PC-3 (cell line): Measurements from ENCODE around the gene ASCL2. TPM values are rescaled to one million over a fixed set of nuclear protein-coding genes. Genes with fewer than 3 reads are reported as not detected.

Experiments
- ATAC-seq: fragments of 200-7000 bp; cut with Tn5 transposase; 2 replicates; pipeline ENCODE4 v1.9.1; 2020; ENCODE audit warnings: mild to moderate bottlenecking, moderate library complexity
- BruUV-seq: library from RNA; stranded (reverse); fragments of 400-500 nt; replicated peaks from 2 replicates; lab custom pipeline; 2021; lab: Mats Ljungman, UMichigan
- CTCF ChIA-PET: fragments of 300-600 bp; sonication (Branson Sonifier 250); formaldehyde crosslinking; loops from one replicate; lab custom pipeline; 2022; ENCODE audit warnings: antibody characterized with exemption; lab: Charles Lee
- POLR2A ChIA-PET: fragments of 300-600 bp; sonication (Branson Sonifier 250); formaldehyde crosslinking; loops from one replicate; lab custom pipeline; 2022; ENCODE audit warnings: antibody characterized with exemption; ENCODE audit not compliant: unreplicated experiment; lab: Charles Lee
- DNase-seq: peaks from one replicate; pipeline ENCODE4 v3.0.0-alpha.2; 2015
- H2AFZ ChIP-seq: fragments of 300-600 bp; sonication (generic); 2 replicates; pipeline ENCODE4 v1.6.0; 2016; ENCODE audit warnings: antibody characterized with exemption, low read length
- H3F3A ChIP-seq: fragments of 300-600 bp; sonication (generic); one replicate; pipeline ENCODE4 v1.6.0; 2017; ENCODE audit warnings: antibody characterized with exemption, low read length, control low read depth, mild to moderate bottlenecking; ENCODE audit not compliant: unreplicated experiment
- H3K27ac ChIP-seq: fragments of 300-600 bp; sonication (generic); 2 replicates; pipeline ENCODE4 v1.5.1; 2016; ENCODE audit warnings: mild to moderate bottlenecking, low read length
- H3K27me3 ChIP-seq: fragments of 300-600 bp; sonication (generic); 2 replicates; pipeline ENCODE4 v1.6.1; 2016; ENCODE audit warnings: low read length, mixed read lengths
- H3K36me3 ChIP-seq: fragments of 300-600 bp; sonication (generic); 2 replicates; pipeline ENCODE4 v1.6.1; 2016; ENCODE audit warnings: low read depth, mixed run types, low read length, mixed read lengths
- H3K4me1 ChIP-seq: fragments of 300-600 bp; sonication (generic); 2 replicates; pipeline ENCODE4 v1.5.1; 2016; ENCODE audit warnings: low read length; ENCODE audit not compliant: insufficient read depth
- H3K4me2 ChIP-seq: fragments of 300-600 bp; sonication (generic); 2 replicates; pipeline ENCODE4 v1.6.0; 2016; ENCODE audit warnings: low read length
- H3K4me3 ChIP-seq: fragments of 300-600 bp; sonication (generic); 2 replicates; pipeline ENCODE4 v1.5.1; 2016; ENCODE audit warnings: mild to moderate bottlenecking, low read length, mixed read lengths
- H3K79me2 ChIP-seq: fragments of 300-600 bp; sonication (generic); 2 replicates; pipeline ENCODE4 v1.6.1; 2017; ENCODE audit warnings: low read length, mixed read lengths
- H3K9ac ChIP-seq: fragments of 300-600 bp; sonication (generic); 2 replicates; pipeline ENCODE4 v1.6.0; 2016; ENCODE audit warnings: mild to moderate bottlenecking, low read length
- H3K9me2 ChIP-seq: fragments of 300-600 bp; sonication (generic); replicated peaks from 2 replicates; pipeline ENCODE4 v1.6.1; 2016; ENCODE audit warnings: mixed run types, low read length, mixed read lengths
- H3K9me3 ChIP-seq: fragments of 300-600 bp; sonication (generic); 2 replicates; pipeline ENCODE4 v1.6.1; 2016; ENCODE audit warnings: low read length, mixed read lengths
- H4K20me1 ChIP-seq: fragments of 300-600 bp; sonication (generic); 2 replicates; pipeline ENCODE4 v1.6.1; 2016; ENCODE audit warnings: low read length, mixed read lengths
- EZH2 ChIP-seq: fragments of 300-600 bp; sonication (generic); IDR thresholded peaks from one replicate; pipeline ENCODE4 v1.6.1; 2017; ENCODE audit warnings: antibody characterized with exemption, mild to moderate bottlenecking, low read length; ENCODE audit not compliant: unreplicated experiment
- EZH2phosphoT487 ChIP-seq: fragments of 300-600 bp; sonication (generic); IDR thresholded peaks from 2 replicates; pipeline ENCODE4 v1.6.1; 2018; ENCODE audit warnings: mild to moderate bottlenecking, antibody characterized with exemption, low read length, borderline replicate concordance
- intact Hi-C: fragments of 100-400 bp; cut with micrococcal nuclease; formaldehyde crosslinking; loops from 2 replicates; pipeline ENCODE4 v1.9.0; 2023
- total RNA-seq: library from RNA; depleted of rRNA; stranded (reverse); fragments of >200 nt; gene quantifications from 2 replicates; pipeline ENCODE4 v1.2.3, GENCODE V29; 2014
- TF ChIP-seq, protein P1 (sequence below): fragments of 300-600 bp; sonication (generic); conservative IDR thresholded peaks from 2 replicates; pipeline ENCODE4 v1.5.1; 2017; ENCODE audit warnings: antibody characterized with exemption, low read depth, mild to moderate bottlenecking, low read length

Gene ASCL2
- total RNA-seq, 1 experiment from 2014 or later, result 1.1 TPM

- POLR2A ChIA-PET, result no interaction called here
- H3K27ac ChIP-seq, result no peak overlapping the region
- no TSS peak for BruUV-seq
Measured at GRCh38 chr11:2316963-2317244, 46.5 kb upstream of the ASCL2 start.

DNA sequence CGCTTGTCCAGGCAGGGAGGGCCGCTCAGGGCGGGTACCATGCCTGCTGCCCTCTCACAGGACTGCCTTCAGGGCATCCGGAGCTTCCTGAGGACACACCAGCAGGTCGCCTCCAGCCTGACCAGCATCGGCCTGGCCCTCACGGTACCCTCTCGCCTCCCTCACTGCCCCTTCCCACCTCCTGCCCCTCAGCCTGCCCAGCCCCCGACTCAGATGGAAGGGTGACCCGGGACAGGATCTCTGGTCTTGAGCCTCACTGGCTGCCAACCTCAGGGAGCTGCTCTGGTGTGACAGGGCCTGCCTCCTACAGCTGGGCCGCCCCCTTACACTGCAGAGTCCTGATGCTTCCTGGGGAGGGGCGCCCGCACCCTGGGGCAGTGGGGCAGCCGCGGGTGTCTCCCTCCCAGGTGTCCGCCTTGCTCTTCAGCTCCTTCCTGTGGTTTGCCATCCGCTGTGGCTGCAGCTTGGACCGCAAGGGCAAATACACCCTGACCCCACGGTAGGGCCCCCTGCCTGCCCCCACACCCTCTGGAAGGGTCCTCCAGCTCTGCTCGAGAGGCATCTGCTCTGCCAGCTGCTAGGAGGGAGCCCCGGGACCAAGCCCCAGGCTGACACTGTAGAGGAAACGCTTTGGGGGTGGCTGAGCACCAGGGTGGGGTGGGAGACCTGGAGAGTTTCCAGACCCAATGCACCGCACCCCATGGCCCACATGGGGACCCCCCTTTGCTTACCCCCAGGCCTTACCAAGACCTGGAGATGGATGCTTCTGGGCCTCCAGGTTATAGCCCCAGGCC lies 46.0 kb upstream of the ASCL2 start:
- no peak overlapping the region for H3K9ac ChIP-seq
- no peak for ATAC-seq
- POLR2A ChIA-PET, result no interaction called here

More at GRCh38 chr11:2316963-2317244, 46.5 kb upstream of the ASCL2 start:
- DNase-seq, result no peak
- Histone ChIP-seq H3K4me1 (peaks cover 9% of the 10 kb centered on the region), H3K4me2 (no peak overlapping the region), H3K9me3 (no peaks in the 10 kb centered on the region), H3K79me2 (no peaks in the 10 kb centered on the region), H3K9ac (no peak overlapping the region), H3F3A (no peaks in the 10 kb centered on the region), H3K4me3 (no peak overlapping the region), H4K20me1 (no peaks in the 10 kb centered on the region), H3K36me3 (no peaks in the 10 kb centered on the region), H2AFZ (no peak overlapping the region), H3K27me3 (no peaks in the 10 kb centered on the region), H3K9me2 (no peaks in the 10 kb centered on the region)
- CTCF ChIA-PET, result no interaction called here
- no peak for ATAC-seq
- TF ChIP-seq, protein P1, sequence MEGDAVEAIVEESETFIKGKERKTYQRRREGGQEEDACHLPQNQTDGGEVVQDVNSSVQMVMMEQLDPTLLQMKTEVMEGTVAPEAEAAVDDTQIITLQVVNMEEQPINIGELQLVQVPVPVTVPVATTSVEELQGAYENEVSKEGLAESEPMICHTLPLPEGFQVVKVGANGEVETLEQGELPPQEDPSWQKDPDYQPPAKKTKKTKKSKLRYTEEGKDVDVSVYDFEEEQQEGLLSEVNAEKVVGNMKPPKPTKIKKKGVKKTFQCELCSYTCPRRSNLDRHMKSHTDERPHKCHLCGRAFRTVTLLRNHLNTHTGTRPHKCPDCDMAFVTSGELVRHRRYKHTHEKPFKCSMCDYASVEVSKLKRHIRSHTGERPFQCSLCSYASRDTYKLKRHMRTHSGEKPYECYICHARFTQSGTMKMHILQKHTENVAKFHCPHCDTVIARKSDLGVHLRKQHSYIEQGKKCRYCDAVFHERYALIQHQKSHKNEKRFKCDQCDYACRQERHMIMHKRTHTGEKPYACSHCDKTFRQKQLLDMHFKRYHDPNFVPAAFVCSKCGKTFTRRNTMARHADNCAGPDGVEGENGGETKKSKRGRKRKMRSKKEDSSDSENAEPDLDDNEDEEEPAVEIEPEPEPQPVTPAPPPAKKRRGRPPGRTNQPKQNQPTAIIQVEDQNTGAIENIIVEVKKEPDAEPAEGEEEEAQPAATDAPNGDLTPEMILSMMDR, result no peak
- no peak for TF ChIP-seq EZH2
- TF ChIP-seq EZH2phosphoT487, result no peak
- intact Hi-C loops, result no loop called here

More for the DNA sequence above, 46.0 kb upstream of the ASCL2 start:
- BruUV-seq, result no TSS peak
- Histone ChIP-seq H3K4me1 (peaks cover 14% of the 10 kb centered on the region), H3K27me3 (no peaks in the 10 kb centered on the region), H4K20me1 (no peaks in the 10 kb centered on the region), H3K27ac (no peak overlapping the region), H3K36me3 (no peaks in the 10 kb centered on the region), H3K79me2 (no peaks in the 10 kb centered on the region), H2AFZ (no peak overlapping the region), H3K9me3 (no peaks in the 10 kb centered on the region), H3K4me2 (no peak overlapping the region), H3F3A (no peaks in the 10 kb centered on the region), H3K9me2 (no peaks in the 10 kb centered on the region), H3K4me3 (no peak overlapping the region)
- no peak for DNase-seq
- TF ChIP-seq EZH2phosphoT487, result no peak
- no peak for TF ChIP-seq EZH2
- TF ChIP-seq, protein P1, result no peak
- CTCF ChIA-PET, result no interaction called here
- intact Hi-C loops, result no loop called here
